Prostate gland (tissue), 2 donors: ENCODE results near the gene MARCHF5.

ENCODE experiments used
- POLR2AphosphoS5 ChIP-seq: sonication (generic); formaldehyde crosslinking; IDR thresholded peaks from one replicate; pipeline ENCODE4 v1.6.1; 2017; ENCODE audit warnings: antibody characterized with exemption
- TF ChIP-seq, protein P1 (sequence below), 4 experiments: fragments of 200-600 bp in 2 of 4; fragments of 450-650 bp in 2 of 4; sonication (generic) in 2 of 4; IDR thresholded peaks; 1 replicate in 3 of 4; 2 replicates in 1 of 4; pipeline ENCODE4 v1.5.1; 2016 to 2019; ENCODE audit warnings: antibody characterized with exemption in 4 of 4, mild to moderate bottlenecking in 2 of 4, moderate library complexity in 2 of 4

GRCh38 chr10:92291616-92291865 is 574 bp downstream of the MARCHF5 start:
- TF ChIP-seq, protein P1, sequence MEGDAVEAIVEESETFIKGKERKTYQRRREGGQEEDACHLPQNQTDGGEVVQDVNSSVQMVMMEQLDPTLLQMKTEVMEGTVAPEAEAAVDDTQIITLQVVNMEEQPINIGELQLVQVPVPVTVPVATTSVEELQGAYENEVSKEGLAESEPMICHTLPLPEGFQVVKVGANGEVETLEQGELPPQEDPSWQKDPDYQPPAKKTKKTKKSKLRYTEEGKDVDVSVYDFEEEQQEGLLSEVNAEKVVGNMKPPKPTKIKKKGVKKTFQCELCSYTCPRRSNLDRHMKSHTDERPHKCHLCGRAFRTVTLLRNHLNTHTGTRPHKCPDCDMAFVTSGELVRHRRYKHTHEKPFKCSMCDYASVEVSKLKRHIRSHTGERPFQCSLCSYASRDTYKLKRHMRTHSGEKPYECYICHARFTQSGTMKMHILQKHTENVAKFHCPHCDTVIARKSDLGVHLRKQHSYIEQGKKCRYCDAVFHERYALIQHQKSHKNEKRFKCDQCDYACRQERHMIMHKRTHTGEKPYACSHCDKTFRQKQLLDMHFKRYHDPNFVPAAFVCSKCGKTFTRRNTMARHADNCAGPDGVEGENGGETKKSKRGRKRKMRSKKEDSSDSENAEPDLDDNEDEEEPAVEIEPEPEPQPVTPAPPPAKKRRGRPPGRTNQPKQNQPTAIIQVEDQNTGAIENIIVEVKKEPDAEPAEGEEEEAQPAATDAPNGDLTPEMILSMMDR (IDR thresholded peaks at IDR 0.05) = no peak
- TF ChIP-seq POLR2AphosphoS5 = no peak
